GM12874 (cell line): ENCODE measurements around the gene GMPPA.

Experiments
- CTCF ChIP-seq: IDR thresholded peaks from 2 replicates; pipeline ENCODE4 v1.5.1; 2011; ENCODE audit warnings: low read depth, mild to moderate bottlenecking, control low read depth, low read length, moderate library complexity; ENCODE audit not compliant: insufficient read depth

Gene GMPPA

DNA sequence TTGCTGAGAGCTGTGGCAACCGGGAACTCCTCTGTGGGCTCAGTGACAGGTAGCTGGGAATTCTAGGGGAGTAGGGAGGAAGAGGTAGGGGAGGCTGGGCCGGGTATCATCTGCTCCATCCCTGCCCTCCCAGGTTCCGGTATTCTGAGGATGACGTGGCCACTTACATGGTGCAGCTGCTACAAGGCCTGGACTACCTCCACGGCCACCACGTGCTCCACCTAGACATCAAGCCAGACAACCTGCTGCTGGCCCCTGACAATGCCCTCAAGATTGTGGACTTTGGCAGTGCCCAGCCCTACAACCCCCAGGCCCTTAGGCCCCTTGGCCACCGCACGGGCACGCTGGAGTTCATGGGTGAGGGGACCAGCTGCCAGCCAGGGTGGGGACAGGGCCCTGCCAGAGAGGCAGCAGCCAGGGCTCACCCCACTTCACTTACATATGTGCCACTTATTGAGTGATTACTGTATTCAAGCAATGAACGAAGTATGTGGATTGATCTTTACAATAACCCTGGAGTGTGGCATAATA lies 8.0 kb upstream of the GMPPA start:
- no peak for TF ChIP-seq CTCF

DNA sequence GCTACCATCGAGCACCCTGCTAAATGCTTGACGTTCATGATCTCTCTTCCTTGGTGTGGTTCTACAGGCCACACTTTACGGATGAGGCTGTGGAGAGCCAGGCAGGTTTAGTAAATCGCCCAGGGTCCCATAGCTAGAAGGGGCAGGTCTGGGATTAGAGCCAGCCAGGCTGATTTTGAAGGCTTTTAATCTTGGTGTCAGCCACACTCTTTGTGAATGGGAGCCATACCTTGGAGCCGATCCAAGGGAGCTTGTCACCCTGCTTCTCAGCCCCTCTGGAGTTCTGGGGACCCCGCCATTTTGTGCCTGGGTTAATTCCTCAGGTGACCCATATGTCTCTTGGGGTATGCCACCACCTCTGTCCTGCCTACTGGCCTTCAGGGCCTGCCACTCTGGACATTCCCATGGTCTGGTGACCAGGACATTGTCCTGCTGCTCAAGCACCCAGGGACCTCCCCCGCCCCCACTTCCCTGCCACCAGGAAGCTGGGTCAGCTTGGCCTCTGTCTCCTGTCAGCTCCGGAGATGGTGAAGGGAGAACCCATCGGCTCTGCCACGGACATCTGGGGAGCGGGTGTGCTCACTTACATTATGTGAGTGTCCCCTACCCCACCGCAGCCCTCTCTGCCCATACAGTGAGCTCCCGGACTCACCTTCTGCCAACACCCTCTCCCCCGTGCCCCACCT lies 7.3 kb upstream of the GMPPA start:
- no peak for TF ChIP-seq CTCF

DNA sequence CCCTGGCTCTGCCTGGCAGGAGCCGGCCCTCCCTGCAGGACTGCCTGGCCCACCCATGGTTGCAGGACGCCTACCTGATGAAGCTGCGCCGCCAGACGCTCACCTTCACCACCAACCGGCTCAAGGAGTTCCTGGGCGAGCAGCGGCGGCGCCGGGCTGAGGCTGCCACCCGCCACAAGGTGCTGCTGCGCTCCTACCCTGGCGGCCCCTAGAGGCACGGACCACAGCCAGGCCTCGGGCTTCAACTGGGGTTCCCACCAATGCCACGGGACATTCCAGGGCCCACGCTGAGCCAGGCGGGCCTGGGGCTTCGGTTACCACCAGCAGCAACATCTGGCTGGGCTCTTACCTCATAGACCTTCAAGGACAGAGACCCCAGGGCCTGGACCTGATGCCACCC lies 6.1 kb upstream of the GMPPA start:
- TF ChIP-seq CTCF: no peak

DNA sequence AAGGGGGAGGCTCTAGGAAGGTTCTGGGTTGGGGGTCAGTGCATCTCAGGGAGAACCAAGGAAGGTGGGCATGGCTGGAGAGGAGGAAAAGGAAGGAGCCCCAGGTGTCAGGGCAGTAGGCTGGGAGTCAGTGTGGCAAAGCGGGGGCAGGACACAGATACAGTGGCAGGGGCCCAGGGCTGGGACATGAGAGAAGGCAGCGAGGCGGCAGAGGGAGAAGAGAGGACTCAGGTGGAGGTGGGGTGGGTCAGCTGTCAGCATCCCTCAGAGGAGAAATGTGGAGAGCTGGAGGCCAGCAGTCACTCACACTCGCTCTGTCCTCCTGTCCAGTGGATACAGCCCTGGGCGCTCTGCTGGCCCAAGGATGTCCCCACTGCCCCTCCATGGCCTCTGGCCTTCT lies 5.6 kb upstream of the GMPPA start:
- no peak for TF ChIP-seq CTCF

DNA sequence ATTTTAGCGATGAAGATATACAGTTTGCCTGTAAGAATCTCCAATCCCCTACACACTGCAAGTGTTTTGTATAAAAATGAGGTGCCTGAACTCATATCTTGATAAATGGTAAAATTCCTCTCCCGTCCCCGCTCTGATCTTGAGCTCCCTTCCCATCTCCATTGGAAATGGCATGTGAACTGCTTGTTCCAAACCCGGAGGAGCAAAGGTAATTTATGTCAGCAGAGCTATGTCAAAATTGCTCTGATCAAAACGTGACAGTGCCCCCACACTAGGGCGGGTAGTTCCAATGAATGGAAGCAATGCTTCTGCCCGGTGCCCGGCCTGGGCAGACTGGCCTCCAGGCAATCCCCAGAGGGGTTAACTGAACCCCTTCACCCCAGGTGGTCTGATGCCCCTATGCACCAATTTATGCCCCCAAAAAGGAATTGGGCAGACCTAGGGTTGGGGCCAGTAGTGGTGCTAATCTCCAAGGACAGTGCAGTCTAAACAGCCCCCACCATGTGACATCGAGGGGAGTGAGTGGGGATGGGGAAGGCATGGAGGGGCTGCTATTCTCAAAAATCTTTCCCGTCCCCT lies 3.6 kb upstream of the GMPPA start:
- no peak for TF ChIP-seq CTCF

- peak; percentile 46; the same call in 1 of the 2 replicates for TF ChIP-seq CTCF
Observed at GRCh38 chr2:219495531-219496122, 3.1 kb upstream of the GMPPA start.

GRCh38 chr2:219496247-219496824 lies 2.4 kb upstream of the GMPPA start:
- TF ChIP-seq CTCF: no peak
